ENCODE data around the gene PEX6.

PEX6 gene, protein sequence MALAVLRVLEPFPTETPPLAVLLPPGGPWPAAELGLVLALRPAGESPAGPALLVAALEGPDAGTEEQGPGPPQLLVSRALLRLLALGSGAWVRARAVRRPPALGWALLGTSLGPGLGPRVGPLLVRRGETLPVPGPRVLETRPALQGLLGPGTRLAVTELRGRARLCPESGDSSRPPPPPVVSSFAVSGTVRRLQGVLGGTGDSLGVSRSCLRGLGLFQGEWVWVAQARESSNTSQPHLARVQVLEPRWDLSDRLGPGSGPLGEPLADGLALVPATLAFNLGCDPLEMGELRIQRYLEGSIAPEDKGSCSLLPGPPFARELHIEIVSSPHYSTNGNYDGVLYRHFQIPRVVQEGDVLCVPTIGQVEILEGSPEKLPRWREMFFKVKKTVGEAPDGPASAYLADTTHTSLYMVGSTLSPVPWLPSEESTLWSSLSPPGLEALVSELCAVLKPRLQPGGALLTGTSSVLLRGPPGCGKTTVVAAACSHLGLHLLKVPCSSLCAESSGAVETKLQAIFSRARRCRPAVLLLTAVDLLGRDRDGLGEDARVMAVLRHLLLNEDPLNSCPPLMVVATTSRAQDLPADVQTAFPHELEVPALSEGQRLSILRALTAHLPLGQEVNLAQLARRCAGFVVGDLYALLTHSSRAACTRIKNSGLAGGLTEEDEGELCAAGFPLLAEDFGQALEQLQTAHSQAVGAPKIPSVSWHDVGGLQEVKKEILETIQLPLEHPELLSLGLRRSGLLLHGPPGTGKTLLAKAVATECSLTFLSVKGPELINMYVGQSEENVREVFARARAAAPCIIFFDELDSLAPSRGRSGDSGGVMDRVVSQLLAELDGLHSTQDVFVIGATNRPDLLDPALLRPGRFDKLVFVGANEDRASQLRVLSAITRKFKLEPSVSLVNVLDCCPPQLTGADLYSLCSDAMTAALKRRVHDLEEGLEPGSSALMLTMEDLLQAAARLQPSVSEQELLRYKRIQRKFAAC

DNA sequence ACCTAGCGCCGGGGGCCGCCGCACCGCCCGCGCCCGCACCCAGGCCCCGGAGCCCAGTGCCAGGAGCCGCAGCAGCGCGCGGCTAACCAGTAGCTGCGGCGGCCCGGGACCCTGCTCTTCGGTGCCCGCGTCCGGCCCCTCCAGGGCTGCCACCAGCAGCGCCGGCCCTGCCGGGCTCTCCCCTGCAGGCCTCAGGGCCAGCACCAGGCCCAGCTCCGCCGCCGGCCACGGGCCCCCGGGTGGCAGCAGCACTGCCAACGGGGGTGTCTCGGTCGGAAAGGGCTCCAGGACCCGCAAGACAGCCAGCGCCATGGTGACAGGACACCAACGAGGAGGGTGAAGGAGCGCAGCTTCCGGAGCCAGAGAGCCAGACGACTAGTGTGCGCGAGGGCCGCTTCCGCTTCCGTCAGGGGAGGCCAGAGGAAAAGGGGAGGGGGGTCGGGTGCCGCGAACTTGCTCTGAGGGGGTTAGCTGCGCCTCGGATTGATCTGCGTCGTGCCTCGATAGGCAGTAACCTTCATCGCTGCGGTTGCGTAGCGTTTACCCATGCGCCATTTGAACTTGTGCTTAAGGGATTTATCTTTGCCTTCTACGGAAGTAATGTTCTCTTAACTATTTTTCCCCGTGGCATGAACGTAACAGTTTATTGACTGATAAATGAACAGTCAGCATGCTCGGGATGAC lies at the start of gene PEX6:
Gene PEX6, minus strand, starts transcription at position 343 of the 684 bp plus-strand sequence. Its CDS starts 31 bp downstream, at position 312.
- peak; percentile 90 for DNase-seq (ENCODE audit: low spot score)

GRCh38 chr6:43026365-43026764 lies 47.4 kb upstream of the PEX6 start:
- DNase-seq (ENCODE audit: low spot score): no peak

DNA sequence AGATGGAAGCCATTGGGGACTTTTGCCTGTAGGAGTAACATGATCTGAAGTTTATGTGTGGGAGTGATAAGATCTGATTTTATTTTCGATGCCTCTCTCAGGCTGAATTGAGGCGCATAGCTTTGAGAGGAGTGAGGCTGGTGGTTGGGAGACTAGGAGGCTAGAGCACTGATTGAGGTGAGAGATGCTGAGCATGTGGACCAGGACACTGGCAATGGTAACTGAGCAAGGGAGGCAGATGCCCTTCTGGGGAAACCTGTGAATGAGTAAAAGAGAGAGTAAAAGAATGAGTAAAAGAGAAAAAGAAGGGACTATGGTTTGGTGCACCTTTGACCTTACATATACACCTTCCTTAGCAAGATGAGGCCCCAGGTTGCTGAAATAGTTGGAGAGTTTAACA lies 45.5 kb upstream of the PEX6 start:
- no peak for DNase-seq (ENCODE audit: low spot score)

- peak; percentile 90 for DNase-seq (ENCODE audit: low spot score)
Observed at GRCh38 chr6:43021270-43022047, 42.5 kb upstream of the PEX6 start, which contains the start of gene RRP36. Gene RRP36, plus strand, starts transcription at chr6:43021623. Its CDS starts 32 bp downstream, at chr6:43021655.

DNA sequence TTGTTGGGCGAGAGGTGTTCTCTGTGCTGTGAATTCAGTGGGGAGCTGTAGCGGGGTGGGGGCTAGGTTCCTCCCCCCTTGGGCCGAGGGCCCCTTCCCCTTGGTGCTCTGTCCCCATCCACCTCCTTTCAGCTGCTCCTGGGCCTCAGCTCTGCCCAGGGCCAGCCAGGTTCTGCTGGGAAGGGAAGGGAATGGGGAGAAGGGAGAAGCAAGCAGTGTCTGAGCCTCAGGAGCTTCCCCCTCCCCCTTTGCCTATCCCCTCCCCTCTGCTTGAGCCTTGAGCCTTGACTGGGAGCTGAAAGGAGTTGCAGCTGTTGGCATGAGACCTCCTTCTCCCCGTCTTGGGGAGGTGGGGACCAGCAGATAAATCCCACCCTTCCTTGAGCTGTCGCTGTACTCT lies 41.9 kb upstream of the PEX6 start:
- peak; percentile 28 for DNase-seq (ENCODE audit: low spot score)

- DNase-seq (ENCODE audit: low spot score): no peak
Observed at GRCh38 chr6:43020052-43020705, 41.2 kb upstream of the PEX6 start.

- no peak for DNase-seq (ENCODE audit: low spot score)
Observed at GRCh38 chr6:43019152-43019551, 40.2 kb upstream of the PEX6 start.

DNA sequence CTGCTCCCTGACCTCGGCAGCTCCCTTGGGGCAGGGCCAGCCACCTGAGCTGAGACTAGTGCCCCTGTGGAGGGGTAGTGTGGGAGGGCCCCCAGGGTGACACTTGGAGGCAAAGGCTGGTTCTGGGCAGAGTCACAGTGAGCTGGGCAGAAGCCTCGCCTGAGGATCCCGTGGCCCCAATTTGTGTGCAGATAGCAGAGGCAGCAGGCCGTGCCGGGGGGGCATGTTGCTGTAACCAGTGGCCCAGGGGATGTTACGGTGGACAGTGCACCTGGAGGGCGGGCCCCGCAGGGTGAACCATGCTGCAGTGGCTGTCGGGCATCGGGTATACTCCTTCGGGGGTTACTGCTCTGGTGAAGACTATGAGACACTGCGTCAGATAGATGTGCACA lies 38.0 kb upstream of the PEX6 start:
- DNase-seq (ENCODE audit: low spot score): no peak

- DNase-seq (ENCODE audit: low spot score): no peak
Observed at GRCh38 chr6:43016176-43016942, 37.4 kb upstream of the PEX6 start.

- DNase-seq (ENCODE audit: low spot score): peak; percentile 61
Observed at GRCh38 chr6:43014434-43014909, 35.5 kb upstream of the PEX6 start.

GRCh38 chr6:43013843-43014433 lies 35.0 kb upstream of the PEX6 start, which contains the start of the genes KLHDC3 and MEA1:
Gene KLHDC3, plus strand, starts transcription at chr6:43014249. Its CDS starts 2,944 bp downstream, at chr6:43017193.
Gene MEA1, minus strand, starts transcription at chr6:43013946. Its CDS starts 133 bp downstream, at chr6:43013813.
- peak; percentile 99 for DNase-seq (ENCODE audit: low spot score)

- peak; percentile 18 for DNase-seq (ENCODE audit: low spot score)
Observed at GRCh38 chr6:43013097-43013842, 34.3 kb upstream of the PEX6 start.

- DNase-seq (ENCODE audit: low spot score): no peak
Observed at GRCh38 chr6:43012364-43012763, 33.4 kb upstream of the PEX6 start.

GRCh38 chr6:43011207-43011606 lies 32.2 kb upstream of the PEX6 start:
- DNase-seq (ENCODE audit: low spot score): no peak

DNA sequence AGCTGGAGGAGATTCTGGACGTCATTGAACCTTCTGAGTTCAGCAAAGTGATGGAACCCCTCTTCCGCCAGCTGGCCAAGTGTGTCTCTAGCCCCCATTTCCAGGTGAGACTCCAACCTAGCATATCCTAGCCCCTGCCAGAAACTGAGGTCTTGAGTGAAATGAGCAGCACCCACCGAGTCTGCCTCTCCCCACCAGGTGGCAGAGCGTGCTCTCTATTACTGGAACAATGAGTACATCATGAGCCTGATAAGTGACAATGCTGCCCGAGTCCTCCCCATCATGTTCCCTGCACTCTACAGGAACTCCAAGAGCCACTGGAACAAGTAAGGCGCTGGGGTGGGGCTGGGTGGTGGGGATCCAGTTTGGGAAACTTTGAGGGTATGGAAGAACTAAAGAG lies 30.1 kb upstream of the PEX6 start:
- peak; percentile 56 for DNase-seq (ENCODE audit: low spot score)

GRCh38 chr6:43007126-43007525 lies 28.1 kb upstream of the PEX6 start:
- no peak for DNase-seq (ENCODE audit: low spot score)

DNA sequence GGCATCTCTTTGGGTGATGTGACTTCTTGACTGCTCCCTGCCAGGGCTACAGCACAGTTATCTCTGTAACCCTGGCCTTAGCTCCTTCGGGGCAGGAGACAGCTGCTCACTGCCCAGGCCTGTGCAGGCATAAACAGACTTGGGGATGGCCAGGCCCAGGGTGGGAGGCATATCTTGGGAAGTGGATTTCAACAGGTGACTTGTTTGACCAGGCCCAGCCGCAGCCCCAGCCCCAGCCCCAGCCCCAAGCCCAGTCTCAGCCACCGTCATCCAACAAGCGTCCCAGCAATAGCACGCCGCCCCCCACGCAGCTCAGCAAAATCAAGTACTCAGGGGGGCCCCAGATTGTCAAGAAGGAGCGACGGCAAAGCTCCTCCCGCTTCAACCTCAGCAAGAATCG lies 27.3 kb upstream of the PEX6 start:
- no peak for DNase-seq (ENCODE audit: low spot score)

DNA sequence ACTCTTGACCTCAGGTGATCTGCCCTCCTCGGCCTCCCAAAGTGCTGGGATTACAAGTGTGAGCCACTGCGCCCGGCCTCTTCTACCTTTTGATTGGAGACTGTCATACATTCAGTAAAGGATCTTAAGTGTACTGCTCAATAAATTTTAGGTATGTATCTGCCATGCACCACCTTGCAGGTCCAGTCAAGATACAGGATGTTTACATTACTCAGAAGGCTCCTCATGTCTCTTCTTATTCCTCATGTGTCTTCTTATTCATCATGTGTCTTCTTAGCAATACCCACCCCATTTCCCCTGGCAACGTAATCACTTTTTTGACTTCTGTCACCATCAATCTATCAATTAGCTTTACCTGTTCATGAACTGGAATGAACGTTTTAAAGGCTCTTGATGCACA lies 26.9 kb upstream of the PEX6 start:
- no peak for DNase-seq (ENCODE audit: low spot score)

DNA sequence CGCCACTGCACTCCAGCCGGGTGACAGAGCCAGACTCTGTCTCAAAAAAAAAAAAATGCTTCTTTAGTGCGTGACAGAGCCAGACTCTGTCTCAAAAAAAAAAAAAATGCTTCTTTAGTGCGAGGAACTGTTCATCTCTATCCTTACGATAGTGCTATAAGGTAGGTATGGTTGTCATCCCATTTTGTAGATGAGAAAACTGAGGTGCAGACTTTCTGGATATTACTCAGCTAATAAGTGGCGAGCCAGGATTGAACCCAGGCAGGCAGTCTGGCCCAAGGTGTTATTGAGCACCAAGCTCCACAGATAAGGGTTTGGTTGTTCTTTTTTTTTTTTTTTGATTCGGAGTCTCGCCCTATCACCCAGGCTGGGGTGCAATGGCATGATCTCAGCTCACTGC lies 22.9 kb upstream of the PEX6 start:
- no peak for DNase-seq (ENCODE audit: low spot score)

Measured in AG08396 (cell line).